ENCODE measurements around the gene SEPTIN10. TPM values are rescaled to one million over a fixed set of nuclear protein-coding genes. Genes with fewer than 3 reads are reported as not detected.

Gene SEPTIN10
- total and polyA plus RNA-seq, 2 experiments from 2014 or later: 52.3 to 85.1 TPM

DNA sequence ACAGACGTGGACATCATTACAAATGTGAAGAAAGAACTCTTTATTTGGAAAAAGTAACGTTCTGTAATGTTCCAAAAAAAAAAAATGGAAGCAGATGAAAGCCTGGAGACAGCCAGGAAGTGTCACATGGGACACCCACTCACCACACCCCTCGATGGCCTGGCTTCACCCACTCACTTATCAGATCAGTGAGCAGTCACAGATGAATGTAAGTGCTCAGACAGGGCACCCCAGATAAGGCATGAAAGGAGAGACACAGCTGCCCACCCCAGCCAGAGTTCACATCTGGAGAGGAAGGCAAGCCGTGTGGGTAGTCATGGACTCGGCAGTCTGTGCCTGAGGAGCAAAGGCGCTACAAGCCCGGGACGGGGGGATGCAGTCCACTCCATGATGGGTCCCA lies 105.2 kb downstream of the SEPTIN10 start:
- Histone ChIP-seq H3K4me1 (ENCODE audit: insufficient read depth) (no peaks in the 10 kb centered on the region), H3F3A (replicated peaks; ENCODE audit: low read depth) (no peaks in the 10 kb centered on the region), H3K4me2 (no peak overlapping the region), H3K79me2 (replicated peaks; ENCODE audit: insufficient read depth) (no peaks in the 10 kb centered on the region), H3K9me2 (ENCODE audit: insufficient read depth) (no peaks in the 10 kb centered on the region), H3K4me3 (no peak overlapping the region), H2AFZ (no peak overlapping the region), H3K27ac (ENCODE audit: low read depth) (no peak overlapping the region), H4K20me1 (replicated peaks; ENCODE audit: insufficient read depth) (no peaks in the 10 kb centered on the region), H3K27me3 (ENCODE audit: insufficient read depth) (no peaks in the 10 kb centered on the region), H3K36me3 (ENCODE audit: insufficient read depth) (no peaks in the 10 kb centered on the region)
- H3K4me1 Mint-ChIP-seq: no peaks in the 10 kb centered on the region
- H3K36me3 Mint-ChIP-seq (ENCODE audit: low read depth): no peaks in the 10 kb centered on the region
- TF ChIP-seq STAT1 (IDR thresholded peaks at IDR 0.05; ENCODE audit: unreplicated experiment): no peak
- TF ChIP-seq NANOG (IDR thresholded peaks at IDR 0.05; ENCODE audit: borderline replicate concordance): no peak
- TF ChIP-seq, protein P1, sequence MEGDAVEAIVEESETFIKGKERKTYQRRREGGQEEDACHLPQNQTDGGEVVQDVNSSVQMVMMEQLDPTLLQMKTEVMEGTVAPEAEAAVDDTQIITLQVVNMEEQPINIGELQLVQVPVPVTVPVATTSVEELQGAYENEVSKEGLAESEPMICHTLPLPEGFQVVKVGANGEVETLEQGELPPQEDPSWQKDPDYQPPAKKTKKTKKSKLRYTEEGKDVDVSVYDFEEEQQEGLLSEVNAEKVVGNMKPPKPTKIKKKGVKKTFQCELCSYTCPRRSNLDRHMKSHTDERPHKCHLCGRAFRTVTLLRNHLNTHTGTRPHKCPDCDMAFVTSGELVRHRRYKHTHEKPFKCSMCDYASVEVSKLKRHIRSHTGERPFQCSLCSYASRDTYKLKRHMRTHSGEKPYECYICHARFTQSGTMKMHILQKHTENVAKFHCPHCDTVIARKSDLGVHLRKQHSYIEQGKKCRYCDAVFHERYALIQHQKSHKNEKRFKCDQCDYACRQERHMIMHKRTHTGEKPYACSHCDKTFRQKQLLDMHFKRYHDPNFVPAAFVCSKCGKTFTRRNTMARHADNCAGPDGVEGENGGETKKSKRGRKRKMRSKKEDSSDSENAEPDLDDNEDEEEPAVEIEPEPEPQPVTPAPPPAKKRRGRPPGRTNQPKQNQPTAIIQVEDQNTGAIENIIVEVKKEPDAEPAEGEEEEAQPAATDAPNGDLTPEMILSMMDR (conservative IDR thresholded peaks at IDR 0.05; ENCODE audit: low read depth in 2 of 2): no peak
- TF ChIP-seq ZNF331 (CRISPR knock-in tag; IDR thresholded peaks at IDR 0.05; ENCODE audit: low read depth): no peak
- no peak for TF ChIP-seq JUNB (IDR thresholded peaks at IDR 0.05; ENCODE audit: unreplicated experiment)
- TF ChIP-seq CREB1 (CRISPR knock-in tag; IDR thresholded peaks at IDR 0.05; ENCODE audit: low read depth): no peak
- TF ChIP-seq, protein P2, sequence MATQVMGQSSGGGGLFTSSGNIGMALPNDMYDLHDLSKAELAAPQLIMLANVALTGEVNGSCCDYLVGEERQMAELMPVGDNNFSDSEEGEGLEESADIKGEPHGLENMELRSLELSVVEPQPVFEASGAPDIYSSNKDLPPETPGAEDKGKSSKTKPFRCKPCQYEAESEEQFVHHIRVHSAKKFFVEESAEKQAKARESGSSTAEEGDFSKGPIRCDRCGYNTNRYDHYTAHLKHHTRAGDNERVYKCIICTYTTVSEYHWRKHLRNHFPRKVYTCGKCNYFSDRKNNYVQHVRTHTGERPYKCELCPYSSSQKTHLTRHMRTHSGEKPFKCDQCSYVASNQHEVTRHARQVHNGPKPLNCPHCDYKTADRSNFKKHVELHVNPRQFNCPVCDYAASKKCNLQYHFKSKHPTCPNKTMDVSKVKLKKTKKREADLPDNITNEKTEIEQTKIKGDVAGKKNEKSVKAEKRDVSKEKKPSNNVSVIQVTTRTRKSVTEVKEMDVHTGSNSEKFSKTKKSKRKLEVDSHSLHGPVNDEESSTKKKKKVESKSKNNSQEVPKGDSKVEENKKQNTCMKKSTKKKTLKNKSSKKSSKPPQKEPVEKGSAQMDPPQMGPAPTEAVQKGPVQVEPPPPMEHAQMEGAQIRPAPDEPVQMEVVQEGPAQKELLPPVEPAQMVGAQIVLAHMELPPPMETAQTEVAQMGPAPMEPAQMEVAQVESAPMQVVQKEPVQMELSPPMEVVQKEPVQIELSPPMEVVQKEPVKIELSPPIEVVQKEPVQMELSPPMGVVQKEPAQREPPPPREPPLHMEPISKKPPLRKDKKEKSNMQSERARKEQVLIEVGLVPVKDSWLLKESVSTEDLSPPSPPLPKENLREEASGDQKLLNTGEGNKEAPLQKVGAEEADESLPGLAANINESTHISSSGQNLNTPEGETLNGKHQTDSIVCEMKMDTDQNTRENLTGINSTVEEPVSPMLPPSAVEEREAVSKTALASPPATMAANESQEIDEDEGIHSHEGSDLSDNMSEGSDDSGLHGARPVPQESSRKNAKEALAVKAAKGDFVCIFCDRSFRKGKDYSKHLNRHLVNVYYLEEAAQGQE (IDR thresholded peaks at IDR 0.05; ENCODE audit: unreplicated experiment): no peak
- H3K9me3 Mint-ChIP-seq: no peaks in the 10 kb centered on the region
- ATAC-seq (no peak), DNase-seq (ENCODE audit: low spot score) (no peak)
- no peak overlapping the region for H3K27ac Mint-ChIP-seq
- H3K4me3 Mint-ChIP-seq: no peak overlapping the region
- H3K27me3 Mint-ChIP-seq (ENCODE audit: insufficient read depth, low read depth, poor library complexity): peaks cover 10% of the 10 kb centered on the region

DNA sequence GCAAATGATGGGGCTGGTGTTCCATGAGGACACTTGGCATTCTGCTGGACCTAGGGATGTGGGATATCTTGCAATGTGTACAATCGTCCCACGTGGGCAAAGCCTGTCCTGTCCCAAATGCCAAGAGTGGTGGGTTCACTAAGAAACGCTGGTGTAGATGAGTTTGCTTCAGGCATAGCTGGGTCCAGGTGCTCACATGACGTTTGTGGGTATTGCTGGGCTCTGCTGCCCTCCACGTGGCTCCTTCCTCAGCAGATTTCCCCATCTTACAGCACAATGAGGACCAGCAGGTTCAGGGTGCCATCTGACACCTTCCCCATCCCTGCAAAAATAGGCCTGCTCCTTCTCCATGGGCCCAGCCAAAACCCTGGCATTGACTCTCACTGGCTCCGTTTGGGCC lies 105.9 kb downstream of the SEPTIN10 start:
- Mint-ChIP-seq H3K4me3 (no peak overlapping the region), H3K27me3 (ENCODE audit: insufficient read depth, low read depth, poor library complexity) (peaks cover 8% of the 10 kb centered on the region), H3K36me3 (ENCODE audit: low read depth) (no peaks in the 10 kb centered on the region), H3K27ac (no peak overlapping the region), H3K4me1 (peaks cover 5% of the 10 kb centered on the region), H3K9me3 (no peaks in the 10 kb centered on the region)
- H3K4me1 ChIP-seq (ENCODE audit: insufficient read depth): no peaks in the 10 kb centered on the region
- DNase-seq (ENCODE audit: low spot score) (no peak), ATAC-seq (no peak)
- H3K36me3 ChIP-seq (ENCODE audit: insufficient read depth): no peaks in the 10 kb centered on the region
- H3F3A ChIP-seq (replicated peaks; ENCODE audit: low read depth): no peaks in the 10 kb centered on the region
- no peak overlapping the region for H3K4me2 ChIP-seq
- H3K9me2 ChIP-seq (ENCODE audit: insufficient read depth): no peaks in the 10 kb centered on the region
- H2AFZ ChIP-seq: no peak overlapping the region
- no peaks in the 10 kb centered on the region for H4K20me1 ChIP-seq (replicated peaks; ENCODE audit: insufficient read depth)
- no peak overlapping the region for H3K27ac ChIP-seq (ENCODE audit: low read depth)
- H3K27me3 ChIP-seq (ENCODE audit: insufficient read depth): no peaks in the 10 kb centered on the region
- H3K4me3 ChIP-seq: no peak overlapping the region
- no peaks in the 10 kb centered on the region for H3K79me2 ChIP-seq (replicated peaks; ENCODE audit: insufficient read depth)
- TF ChIP-seq POLR2AphosphoS5 (IDR thresholded peaks at IDR 0.05; ENCODE audit: low read depth) (no peak), ZNF114 (CRISPR knock-in tag; IDR thresholded peaks at IDR 0.05) (no peak), JUNB (IDR thresholded peaks at IDR 0.05; ENCODE audit: unreplicated experiment) (no peak)
- TF ChIP-seq, protein P3, sequence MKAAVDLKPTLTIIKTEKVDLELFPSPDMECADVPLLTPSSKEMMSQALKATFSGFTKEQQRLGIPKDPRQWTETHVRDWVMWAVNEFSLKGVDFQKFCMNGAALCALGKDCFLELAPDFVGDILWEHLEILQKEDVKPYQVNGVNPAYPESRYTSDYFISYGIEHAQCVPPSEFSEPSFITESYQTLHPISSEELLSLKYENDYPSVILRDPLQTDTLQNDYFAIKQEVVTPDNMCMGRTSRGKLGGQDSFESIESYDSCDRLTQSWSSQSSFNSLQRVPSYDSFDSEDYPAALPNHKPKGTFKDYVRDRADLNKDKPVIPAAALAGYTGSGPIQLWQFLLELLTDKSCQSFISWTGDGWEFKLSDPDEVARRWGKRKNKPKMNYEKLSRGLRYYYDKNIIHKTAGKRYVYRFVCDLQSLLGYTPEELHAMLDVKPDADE (IDR thresholded peaks at IDR 0.05): no peak
- TF ChIP-seq, protein P4, sequence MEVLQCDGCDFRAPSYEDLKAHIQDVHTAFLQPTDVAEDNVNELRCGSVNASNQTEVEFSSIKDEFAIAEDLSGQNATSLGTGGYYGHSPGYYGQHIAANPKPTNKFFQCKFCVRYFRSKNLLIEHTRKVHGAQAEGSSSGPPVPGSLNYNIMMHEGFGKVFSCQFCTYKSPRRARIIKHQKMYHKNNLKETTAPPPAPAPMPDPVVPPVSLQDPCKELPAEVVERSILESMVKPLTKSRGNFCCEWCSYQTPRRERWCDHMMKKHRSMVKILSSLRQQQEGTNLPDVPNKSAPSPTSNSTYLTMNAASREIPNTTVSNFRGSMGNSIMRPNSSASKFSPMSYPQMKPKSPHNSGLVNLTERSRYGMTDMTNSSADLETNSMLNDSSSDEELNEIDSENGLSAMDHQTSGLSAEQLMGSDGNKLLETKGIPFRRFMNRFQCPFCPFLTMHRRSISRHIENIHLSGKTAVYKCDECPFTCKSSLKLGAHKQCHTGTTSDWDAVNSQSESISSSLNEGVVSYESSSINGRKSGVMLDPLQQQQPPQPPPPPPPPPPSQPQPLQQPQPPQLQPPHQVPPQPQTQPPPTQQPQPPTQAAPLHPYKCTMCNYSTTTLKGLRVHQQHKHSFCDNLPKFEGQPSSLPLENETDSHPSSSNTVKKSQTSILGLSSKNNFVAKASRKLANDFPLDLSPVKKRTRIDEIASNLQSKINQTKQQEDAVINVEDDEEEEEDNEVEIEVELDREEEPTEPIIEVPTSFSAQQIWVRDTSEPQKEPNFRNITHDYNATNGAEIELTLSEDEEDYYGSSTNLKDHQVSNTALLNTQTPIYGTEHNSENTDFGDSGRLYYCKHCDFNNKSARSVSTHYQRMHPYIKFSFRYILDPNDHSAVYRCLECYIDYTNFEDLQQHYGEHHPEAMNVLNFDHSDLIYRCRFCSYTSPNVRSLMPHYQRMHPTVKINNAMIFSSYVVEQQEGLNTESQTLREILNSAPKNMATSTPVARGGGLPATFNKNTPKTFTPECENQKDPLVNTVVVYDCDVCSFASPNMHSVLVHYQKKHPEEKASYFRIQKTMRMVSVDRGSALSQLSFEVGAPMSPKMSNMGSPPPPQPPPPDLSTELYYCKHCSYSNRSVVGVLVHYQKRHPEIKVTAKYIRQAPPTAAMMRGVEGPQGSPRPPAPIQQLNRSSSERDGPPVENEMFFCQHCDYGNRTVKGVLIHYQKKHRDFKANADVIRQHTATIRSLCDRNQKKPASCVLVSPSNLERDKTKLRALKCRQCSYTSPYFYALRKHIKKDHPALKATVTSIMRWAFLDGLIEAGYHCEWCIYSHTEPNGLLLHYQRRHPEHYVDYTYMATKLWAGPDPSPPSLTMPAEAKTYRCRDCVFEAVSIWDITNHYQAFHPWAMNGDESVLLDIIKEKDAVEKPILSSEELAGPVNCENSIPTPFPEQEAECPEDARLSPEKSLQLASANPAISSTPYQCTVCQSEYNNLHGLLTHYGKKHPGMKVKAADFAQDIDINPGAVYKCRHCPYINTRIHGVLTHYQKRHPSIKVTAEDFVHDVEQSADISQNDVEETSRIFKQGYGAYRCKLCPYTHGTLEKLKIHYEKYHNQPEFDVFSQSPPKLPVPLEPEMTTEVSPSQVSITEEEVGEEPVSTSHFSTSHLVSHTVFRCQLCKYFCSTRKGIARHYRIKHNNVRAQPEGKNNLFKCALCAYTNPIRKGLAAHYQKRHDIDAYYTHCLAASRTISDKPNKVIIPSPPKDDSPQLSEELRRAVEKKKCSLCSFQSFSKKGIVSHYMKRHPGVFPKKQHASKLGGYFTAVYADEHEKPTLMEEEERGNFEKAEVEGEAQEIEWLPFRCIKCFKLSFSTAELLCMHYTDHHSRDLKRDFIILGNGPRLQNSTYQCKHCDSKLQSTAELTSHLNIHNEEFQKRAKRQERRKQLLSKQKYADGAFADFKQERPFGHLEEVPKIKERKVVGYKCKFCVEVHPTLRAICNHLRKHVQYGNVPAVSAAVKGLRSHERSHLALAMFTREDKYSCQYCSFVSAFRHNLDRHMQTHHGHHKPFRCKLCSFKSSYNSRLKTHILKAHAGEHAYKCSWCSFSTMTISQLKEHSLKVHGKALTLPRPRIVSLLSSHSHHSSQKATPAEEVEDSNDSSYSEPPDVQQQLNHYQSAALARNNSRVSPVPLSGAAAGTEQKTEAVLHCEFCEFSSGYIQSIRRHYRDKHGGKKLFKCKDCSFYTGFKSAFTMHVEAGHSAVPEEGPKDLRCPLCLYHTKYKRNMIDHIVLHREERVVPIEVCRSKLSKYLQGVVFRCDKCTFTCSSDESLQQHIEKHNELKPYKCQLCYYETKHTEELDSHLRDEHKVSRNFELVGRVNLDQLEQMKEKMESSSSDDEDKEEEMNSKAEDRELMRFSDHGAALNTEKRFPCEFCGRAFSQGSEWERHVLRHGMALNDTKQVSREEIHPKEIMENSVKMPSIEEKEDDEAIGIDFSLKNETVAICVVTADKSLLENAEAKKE (CRISPR knock-in tag; IDR thresholded peaks at IDR 0.05): no peak
